ENCODE results near the gene RIIAD1. TPM values are rescaled to one million over a fixed set of nuclear protein-coding genes. Genes with fewer than 3 reads are reported as not detected.
A peak's percentile ranks its signal among the peaks of the same experiment; 100 is the strongest.
"Not testable (repeated sequence)": the region's sequence is repeated elsewhere in the genome, so short reads cannot be mapped to it uniquely, and the experiment has no call there.

RIIAD1 gene
- polyA plus RNA-seq, 1 donor: 13.5 TPM

GRCh38 chr1:151733995-151734394, 12.7 kb downstream of the RIIAD1 start:
- not testable (repeated sequence) for DNase-seq; H3K9me3 ChIP-seq (ENCODE audit: control insufficient read depth, low read depth, low read length); H3K36me3 ChIP-seq (ENCODE audit: control insufficient read depth, insufficient read depth, low read length); H3K27me3 ChIP-seq (ENCODE audit: control insufficient read depth, insufficient read depth, low read length); H3K4me3 ChIP-seq (ENCODE audit: low read length); H3K27ac ChIP-seq (ENCODE audit: low read length)
- peaks cover 14% of the 10 kb centered on the region for H3K4me1 ChIP-seq (ENCODE audit: control insufficient read depth, insufficient read depth, low read length)
- no CpG with 5 or more reads among the region's 9 CpGs for WGBS (ENCODE audit: insufficient coverage, low lambda C conversion rate)

- no CpG with 5 or more reads among the region's 2 CpGs for WGBS (ENCODE audit: insufficient coverage, low lambda C conversion rate)
- DNase-seq: no peak
- no peak overlapping the region for H3K4me3 ChIP-seq (ENCODE audit: low read length)
- H3K4me1 ChIP-seq (ENCODE audit: control insufficient read depth, insufficient read depth, low read length): peaks cover 6% of the 10 kb centered on the region
- H3K36me3 ChIP-seq (ENCODE audit: control insufficient read depth, insufficient read depth, low read length): no peaks in the 10 kb centered on the region
- peaks cover 4% of the 10 kb centered on the region for H3K9me3 ChIP-seq (ENCODE audit: control insufficient read depth, low read depth, low read length)
- H3K27me3 ChIP-seq (ENCODE audit: control insufficient read depth, insufficient read depth, low read length): no peaks in the 10 kb centered on the region
- no peak overlapping the region for H3K27ac ChIP-seq (ENCODE audit: low read length)
Measured at GRCh38 chr1:151737026-151737425, 15.7 kb downstream of the RIIAD1 start.

GRCh38 chr1:151737479-151737878, 16.2 kb downstream of the RIIAD1 start:
- Histone ChIP-seq H3K36me3 (ENCODE audit: control insufficient read depth, insufficient read depth, low read length) (no peaks in the 10 kb centered on the region), H3K9me3 (ENCODE audit: control insufficient read depth, low read depth, low read length) (peaks cover 4% of the 10 kb centered on the region), H3K4me1 (ENCODE audit: control insufficient read depth, insufficient read depth, low read length) (peaks cover 6% of the 10 kb centered on the region), H3K27me3 (ENCODE audit: control insufficient read depth, insufficient read depth, low read length) (no peaks in the 10 kb centered on the region), H3K27ac (ENCODE audit: low read length) (no peak overlapping the region), H3K4me3 (ENCODE audit: low read length) (no peak overlapping the region)
- no peak for DNase-seq

GRCh38 chr1:151739590-151740355, 18.5 kb downstream of the RIIAD1 start:
- peaks cover 5% of the 10 kb centered on the region for H3K4me1 ChIP-seq (ENCODE audit: control insufficient read depth, insufficient read depth, low read length)
- peak; percentile 40 to 59 for DNase-seq
- no peaks in the 10 kb centered on the region for H3K36me3 ChIP-seq (ENCODE audit: control insufficient read depth, insufficient read depth, low read length)
- no peak overlapping the region for H3K27ac ChIP-seq (ENCODE audit: low read length)
- WGBS (ENCODE audit: insufficient coverage, low lambda C conversion rate): no CpG with 5 or more reads among the region's 3 CpGs
- peaks cover 4% of the 10 kb centered on the region for H3K9me3 ChIP-seq (ENCODE audit: control insufficient read depth, low read depth, low read length)
- H3K27me3 ChIP-seq (ENCODE audit: control insufficient read depth, insufficient read depth, low read length): peaks cover 3% of the 10 kb centered on the region
- no peak overlapping the region for H3K4me3 ChIP-seq (ENCODE audit: low read length)

GRCh38 chr1:151741516-151741915, 20.2 kb downstream of the RIIAD1 start:
- Histone ChIP-seq H3K9me3 (ENCODE audit: control insufficient read depth, low read depth, low read length) (peaks cover 4% of the 10 kb centered on the region), H3K4me3 (ENCODE audit: low read length) (no peak overlapping the region), H3K27me3 (ENCODE audit: control insufficient read depth, insufficient read depth, low read length) (peaks cover 3% of the 10 kb centered on the region), H3K27ac (ENCODE audit: low read length) (no peak overlapping the region), H3K36me3 (ENCODE audit: control insufficient read depth, insufficient read depth, low read length) (no peaks in the 10 kb centered on the region), H3K4me1 (ENCODE audit: control insufficient read depth, insufficient read depth, low read length) (peaks cover 3% of the 10 kb centered on the region)
- no peak for DNase-seq
- WGBS (ENCODE audit: insufficient coverage, low lambda C conversion rate): no CpG with 5 or more reads among the region's 4 CpGs

- Histone ChIP-seq H3K9me3 (ENCODE audit: control insufficient read depth, low read depth, low read length) (no peaks in the 10 kb centered on the region), H3K27ac (ENCODE audit: low read length) (no peak overlapping the region), H3K27me3 (ENCODE audit: control insufficient read depth, insufficient read depth, low read length) (no peaks in the 10 kb centered on the region), H3K36me3 (ENCODE audit: control insufficient read depth, insufficient read depth, low read length) (peaks cover 22% of the 10 kb centered on the region), H3K4me1 (ENCODE audit: control insufficient read depth, insufficient read depth, low read length) (no peaks in the 10 kb centered on the region), H3K4me3 (ENCODE audit: low read length) (no peak overlapping the region)
- no CpG with 5 or more reads among the region's 1 CpG for WGBS (ENCODE audit: insufficient coverage, low lambda C conversion rate)
- no peak for DNase-seq
Measured at GRCh38 chr1:151756291-151756690, 35.0 kb downstream of the RIIAD1 start.

GRCh38 chr1:151759241-151759640, 37.9 kb downstream of the RIIAD1 start:
- H3K9me3 ChIP-seq (ENCODE audit: control insufficient read depth, low read depth, low read length): no peaks in the 10 kb centered on the region

GRCh38 chr1:151760597-151761385, 39.5 kb downstream of the RIIAD1 start:
- Histone ChIP-seq H3K9me3 (ENCODE audit: control insufficient read depth, low read depth, low read length) (no peaks in the 10 kb centered on the region), H3K27me3 (ENCODE audit: control insufficient read depth, insufficient read depth, low read length) (no peaks in the 10 kb centered on the region), H3K36me3 (ENCODE audit: control insufficient read depth, insufficient read depth, low read length) (peaks cover 28% of the 10 kb centered on the region), H3K4me1 (ENCODE audit: control insufficient read depth, insufficient read depth, low read length) (no peaks in the 10 kb centered on the region), H3K27ac (ENCODE audit: low read length) (no peak overlapping the region), H3K4me3 (ENCODE audit: low read length) (no peak overlapping the region)
- no peak for DNase-seq
- no CpG with 5 or more reads among the region's 7 CpGs for WGBS (ENCODE audit: insufficient coverage, low lambda C conversion rate)

More at GRCh38 chr1:151759241-151759640, 37.9 kb downstream of the RIIAD1 start:
- no peaks in the 10 kb centered on the region for H3K27me3 ChIP-seq (ENCODE audit: control insufficient read depth, insufficient read depth, low read length)
- no peak for DNase-seq
- no peak overlapping the region for H3K4me3 ChIP-seq (ENCODE audit: low read length)
- H3K27ac ChIP-seq (ENCODE audit: low read length): no peak overlapping the region
- H3K4me1 ChIP-seq (ENCODE audit: control insufficient read depth, insufficient read depth, low read length): no peaks in the 10 kb centered on the region
- H3K36me3 ChIP-seq (ENCODE audit: control insufficient read depth, insufficient read depth, low read length): peaks cover 28% of the 10 kb centered on the region

- Histone ChIP-seq H3K4me1 (ENCODE audit: control insufficient read depth, insufficient read depth, low read length) (no peaks in the 10 kb centered on the region), H3K9me3 (ENCODE audit: control insufficient read depth, low read depth, low read length) (no peaks in the 10 kb centered on the region), H3K27ac (ENCODE audit: low read length) (peak within 1 kb of the TSS; percentile 66), H3K36me3 (ENCODE audit: control insufficient read depth, insufficient read depth, low read length) (peaks cover 26% of the 10 kb centered on the region), H3K4me3 (ENCODE audit: low read length) (peak within 1 kb of the TSS; percentile 82), H3K27me3 (ENCODE audit: control insufficient read depth, insufficient read depth, low read length) (no peaks in the 10 kb centered on the region)
- 0% methylated on average over 2 of the region's 68 CpGs for WGBS (ENCODE audit: insufficient coverage, low lambda C conversion rate)
- peak; percentile 64 to 87 for DNase-seq
Measured at GRCh38 chr1:151762941-151763921, 41.9 kb downstream of the RIIAD1 start, which contains the start of gene MRPL9. Gene MRPL9 (minus strand): TSS chr1:151763496. CDS start chr1:151763479, 17 bp downstream.

- Histone ChIP-seq H3K4me1 (ENCODE audit: control insufficient read depth, insufficient read depth, low read length) (no peaks in the 10 kb centered on the region), H3K4me3 (ENCODE audit: low read length) (peak overlapping the region; percentile 82), H3K36me3 (ENCODE audit: control insufficient read depth, insufficient read depth, low read length) (peaks cover 26% of the 10 kb centered on the region), H3K9me3 (ENCODE audit: control insufficient read depth, low read depth, low read length) (no peaks in the 10 kb centered on the region), H3K27me3 (ENCODE audit: control insufficient read depth, insufficient read depth, low read length) (no peaks in the 10 kb centered on the region), H3K27ac (ENCODE audit: low read length) (peak overlapping the region; percentile 66)
- DNase-seq: no peak
- WGBS (ENCODE audit: insufficient coverage, low lambda C conversion rate): 54% methylated on average over 10 of the region's 10 CpGs
Measured at GRCh38 chr1:151763990-151764389, 42.7 kb downstream of the RIIAD1 start.
